Measurements from ENCODE around the gene PRKN. TPM values are rescaled to one million over a fixed set of nuclear protein-coding genes. Genes with fewer than 3 reads are reported as not detected.

The PRKN gene
- total and polyA plus RNA-seq, 9 donors: 3.0 to 15.0 (median 9.2) TPM

- Histone ChIP-seq H3K27ac (no peak overlapping the region), H3K27me3 (no peaks in the 10 kb centered on the region), H3K9me3 (no peaks in the 10 kb centered on the region), H3K4me1 (ENCODE audit: insufficient read depth) (no peaks in the 10 kb centered on the region), H3K4me3 (no peak overlapping the region), H3K36me3 (no peaks in the 10 kb centered on the region)
- TF ChIP-seq, protein P1, sequence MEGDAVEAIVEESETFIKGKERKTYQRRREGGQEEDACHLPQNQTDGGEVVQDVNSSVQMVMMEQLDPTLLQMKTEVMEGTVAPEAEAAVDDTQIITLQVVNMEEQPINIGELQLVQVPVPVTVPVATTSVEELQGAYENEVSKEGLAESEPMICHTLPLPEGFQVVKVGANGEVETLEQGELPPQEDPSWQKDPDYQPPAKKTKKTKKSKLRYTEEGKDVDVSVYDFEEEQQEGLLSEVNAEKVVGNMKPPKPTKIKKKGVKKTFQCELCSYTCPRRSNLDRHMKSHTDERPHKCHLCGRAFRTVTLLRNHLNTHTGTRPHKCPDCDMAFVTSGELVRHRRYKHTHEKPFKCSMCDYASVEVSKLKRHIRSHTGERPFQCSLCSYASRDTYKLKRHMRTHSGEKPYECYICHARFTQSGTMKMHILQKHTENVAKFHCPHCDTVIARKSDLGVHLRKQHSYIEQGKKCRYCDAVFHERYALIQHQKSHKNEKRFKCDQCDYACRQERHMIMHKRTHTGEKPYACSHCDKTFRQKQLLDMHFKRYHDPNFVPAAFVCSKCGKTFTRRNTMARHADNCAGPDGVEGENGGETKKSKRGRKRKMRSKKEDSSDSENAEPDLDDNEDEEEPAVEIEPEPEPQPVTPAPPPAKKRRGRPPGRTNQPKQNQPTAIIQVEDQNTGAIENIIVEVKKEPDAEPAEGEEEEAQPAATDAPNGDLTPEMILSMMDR (IDR thresholded peaks at IDR 0.05): no peak
- TF ChIP-seq POLR2A (IDR thresholded peaks at IDR 0.05) (no peak), EP300 (IDR thresholded peaks at IDR 0.05) (no peak)
- intact Hi-C loops (cut with DNase I): no loop called here
- no peak for DNase-seq
- 73 to 77% (median 75%) methylated on average over 4 of the region's 4 CpGs for WGBS, 3 donors
These were observed 978.0 kb downstream of the PRKN start for GRCh38 chr6:161749576-161749975.

GRCh38 chr6:161748535-161749416, 978.8 kb downstream of the PRKN start:
- H3K9me3 ChIP-seq: no peaks in the 10 kb centered on the region
- no peak overlapping the region for H3K4me3 ChIP-seq
- no peaks in the 10 kb centered on the region for H3K4me1 ChIP-seq (ENCODE audit: insufficient read depth)
- H3K36me3 ChIP-seq: no peaks in the 10 kb centered on the region
- H3K27me3 ChIP-seq: no peaks in the 10 kb centered on the region
- 68 to 74% (median 73%) methylated on average over 18 of the region's 18 CpGs for WGBS, 3 donors
- intact Hi-C loops (cut with DNase I): no loop called here
- no peak for TF ChIP-seq EP300 (IDR thresholded peaks at IDR 0.05)
- no peak for TF ChIP-seq POLR2A (IDR thresholded peaks at IDR 0.05)
- TF ChIP-seq, protein P1 (IDR thresholded peaks at IDR 0.05): no peak
- DNase-seq: peak in 1 of 5 donors; percentile 17
- no peak overlapping the region for H3K27ac ChIP-seq

DNA sequence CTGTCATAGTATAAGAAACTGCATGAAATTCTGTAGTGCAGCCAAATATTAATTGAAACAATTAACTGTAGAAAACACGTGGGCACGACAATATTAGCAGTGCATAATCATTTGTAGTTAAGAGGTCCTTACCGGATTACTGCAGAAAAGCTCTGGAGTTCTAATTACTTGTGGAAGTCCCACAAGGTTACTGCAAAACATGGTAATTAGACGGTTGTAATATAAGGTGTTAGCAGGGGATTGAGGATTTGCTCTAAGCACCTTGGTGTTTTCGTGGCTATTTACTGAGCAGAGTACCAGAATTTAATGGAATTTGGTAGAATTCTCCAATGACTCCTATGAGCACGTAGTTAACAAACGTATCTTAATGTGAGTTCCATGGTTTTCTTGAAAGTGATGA, 980.1 kb downstream of the PRKN start:
- no peak for DNase-seq
- H3K4me3 ChIP-seq: no peak overlapping the region
- TF ChIP-seq EP300 (IDR thresholded peaks at IDR 0.05): no peak
- no peak for TF ChIP-seq POLR2A (IDR thresholded peaks at IDR 0.05)
- TF ChIP-seq, protein P1 (IDR thresholded peaks at IDR 0.05): no peak
- H3K27me3 ChIP-seq: no peaks in the 10 kb centered on the region
- H3K27ac ChIP-seq: no peak overlapping the region
- intact Hi-C loops (cut with DNase I): no loop called here
- no peaks in the 10 kb centered on the region for H3K4me1 ChIP-seq (ENCODE audit: insufficient read depth)
- 84 to 91% (median 87%) methylated on average over 7 of the region's 7 CpGs for WGBS, 3 donors
- H3K9me3 ChIP-seq: no peaks in the 10 kb centered on the region
- H3K36me3 ChIP-seq: no peaks in the 10 kb centered on the region

- 54 to 60% (median 56%) methylated on average over 5 of the region's 5 CpGs for WGBS, 3 donors
- TF ChIP-seq EP300 (IDR thresholded peaks at IDR 0.05) (no peak), POLR2A (IDR thresholded peaks at IDR 0.05) (no peak)
- TF ChIP-seq, protein P1 (IDR thresholded peaks at IDR 0.05): no peak
These were observed 981.9 kb downstream of the PRKN start for GRCh38 chr6:161745594-161746141.

More at GRCh38 chr6:161745594-161746141, 981.9 kb downstream of the PRKN start:
- Histone ChIP-seq H3K9me3 (no peaks in the 10 kb centered on the region), H3K36me3 (no peaks in the 10 kb centered on the region), H3K4me1 (ENCODE audit: insufficient read depth) (no peaks in the 10 kb centered on the region), H3K27me3 (no peaks in the 10 kb centered on the region), H3K27ac (no peak overlapping the region), H3K4me3 (no peak overlapping the region)
- intact Hi-C loops (cut with DNase I): no loop called here
- DNase-seq: no peak
